ENCODE results near the gene PDE4D.

DNA sequence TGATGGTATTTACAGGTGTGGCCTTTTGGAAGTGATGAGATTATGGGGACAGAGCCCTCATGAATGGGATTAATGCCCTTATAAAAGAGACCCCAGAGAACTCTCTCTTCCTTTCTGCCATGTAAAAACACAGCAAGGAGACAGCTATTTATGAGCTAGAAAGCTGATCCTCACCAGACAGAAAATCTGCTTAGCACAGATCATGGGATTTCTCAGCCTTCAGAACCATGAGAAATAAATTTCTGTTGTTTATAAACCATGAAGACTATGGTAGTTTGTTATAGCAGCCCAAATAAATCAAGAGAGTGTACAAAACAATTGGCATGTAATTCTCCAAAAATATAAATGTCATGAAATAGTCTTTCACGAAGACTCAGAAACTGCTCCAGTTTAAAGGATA, 211.0 kb downstream of the PDE4D start:
- TF ChIP-seq MYC (IDR thresholded peaks at IDR 0.05; ENCODE audit: low read depth, low read length) (no peak), POLR2A (IDR thresholded peaks at IDR 0.05; ENCODE audit: low read depth, low read length) (no peak), FOS (IDR thresholded peaks at IDR 0.05; ENCODE audit: borderline replicate concordance, insufficient read depth, low read length) (no peak), JUN (IDR thresholded peaks at IDR 0.05; ENCODE audit: borderline replicate concordance, insufficient read depth, insufficient read length, low read depth) (no peak)
- TF ChIP-seq, protein P1, sequence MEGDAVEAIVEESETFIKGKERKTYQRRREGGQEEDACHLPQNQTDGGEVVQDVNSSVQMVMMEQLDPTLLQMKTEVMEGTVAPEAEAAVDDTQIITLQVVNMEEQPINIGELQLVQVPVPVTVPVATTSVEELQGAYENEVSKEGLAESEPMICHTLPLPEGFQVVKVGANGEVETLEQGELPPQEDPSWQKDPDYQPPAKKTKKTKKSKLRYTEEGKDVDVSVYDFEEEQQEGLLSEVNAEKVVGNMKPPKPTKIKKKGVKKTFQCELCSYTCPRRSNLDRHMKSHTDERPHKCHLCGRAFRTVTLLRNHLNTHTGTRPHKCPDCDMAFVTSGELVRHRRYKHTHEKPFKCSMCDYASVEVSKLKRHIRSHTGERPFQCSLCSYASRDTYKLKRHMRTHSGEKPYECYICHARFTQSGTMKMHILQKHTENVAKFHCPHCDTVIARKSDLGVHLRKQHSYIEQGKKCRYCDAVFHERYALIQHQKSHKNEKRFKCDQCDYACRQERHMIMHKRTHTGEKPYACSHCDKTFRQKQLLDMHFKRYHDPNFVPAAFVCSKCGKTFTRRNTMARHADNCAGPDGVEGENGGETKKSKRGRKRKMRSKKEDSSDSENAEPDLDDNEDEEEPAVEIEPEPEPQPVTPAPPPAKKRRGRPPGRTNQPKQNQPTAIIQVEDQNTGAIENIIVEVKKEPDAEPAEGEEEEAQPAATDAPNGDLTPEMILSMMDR (IDR thresholded peaks at IDR 0.05; ENCODE audit: extremely low read depth in 1 of 2, insufficient read depth in 1 of 2, low read depth in 1 of 2, low read length in 2 of 2), result no peak

All from endothelial cell of umbilical vein (primary cell).